ENCODE data around the gene OOSP3.
"Not testable (repeated sequence)": the region's sequence is repeated elsewhere in the genome, so short reads cannot be mapped to it uniquely, and the experiment has no call there.

Gene OOSP3

DNA sequence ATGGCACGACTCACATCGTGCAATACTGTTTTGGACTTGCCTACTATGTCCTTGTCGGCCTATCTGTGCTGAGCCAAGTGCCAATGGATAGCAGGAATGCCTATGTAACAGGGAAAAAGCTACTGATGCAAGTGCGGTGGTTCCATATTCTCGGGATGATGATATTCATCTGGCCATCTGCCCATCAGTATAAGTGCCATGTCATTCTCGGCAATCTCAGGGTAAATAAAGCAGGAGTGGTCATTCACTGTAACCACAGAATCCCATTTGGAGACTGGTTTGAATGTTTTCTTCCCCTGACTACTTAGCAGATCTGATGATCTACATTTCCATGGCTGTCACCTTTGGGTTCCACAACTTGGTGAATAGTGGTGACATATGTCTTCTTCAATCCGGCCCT is 20.1 kb downstream of the OOSP3 start:
- H3K9ac ChIP-seq (ENCODE audit: low read length) = no peak overlapping the region
- H2AFZ ChIP-seq (ENCODE audit: low read depth, low read length) = no peak overlapping the region
- no peaks in the 10 kb centered on the region for H4K20me1 ChIP-seq (ENCODE audit: insufficient read depth, low read length)
- H3K27ac ChIP-seq (ENCODE audit: low read length) = no peak overlapping the region
- H3K79me2 ChIP-seq (ENCODE audit: low read length) = no peaks in the 10 kb centered on the region
- no peak overlapping the region for H3K4me3 ChIP-seq (ENCODE audit: low read length)
- no peaks in the 10 kb centered on the region for H3K27me3 ChIP-seq (ENCODE audit: low read depth, low read length)
- H3K4me2 ChIP-seq (ENCODE audit: low read length) = no peak overlapping the region
- H3K36me3 ChIP-seq (replicated peaks; ENCODE audit: low read depth, low read length) = no peaks in the 10 kb centered on the region
- no peaks in the 10 kb centered on the region for H3K4me1 ChIP-seq (ENCODE audit: low read length)
- no peaks in the 10 kb centered on the region for H3K9me3 ChIP-seq (ENCODE audit: insufficient read depth, low read length)
- TF ChIP-seq, protein P1, sequence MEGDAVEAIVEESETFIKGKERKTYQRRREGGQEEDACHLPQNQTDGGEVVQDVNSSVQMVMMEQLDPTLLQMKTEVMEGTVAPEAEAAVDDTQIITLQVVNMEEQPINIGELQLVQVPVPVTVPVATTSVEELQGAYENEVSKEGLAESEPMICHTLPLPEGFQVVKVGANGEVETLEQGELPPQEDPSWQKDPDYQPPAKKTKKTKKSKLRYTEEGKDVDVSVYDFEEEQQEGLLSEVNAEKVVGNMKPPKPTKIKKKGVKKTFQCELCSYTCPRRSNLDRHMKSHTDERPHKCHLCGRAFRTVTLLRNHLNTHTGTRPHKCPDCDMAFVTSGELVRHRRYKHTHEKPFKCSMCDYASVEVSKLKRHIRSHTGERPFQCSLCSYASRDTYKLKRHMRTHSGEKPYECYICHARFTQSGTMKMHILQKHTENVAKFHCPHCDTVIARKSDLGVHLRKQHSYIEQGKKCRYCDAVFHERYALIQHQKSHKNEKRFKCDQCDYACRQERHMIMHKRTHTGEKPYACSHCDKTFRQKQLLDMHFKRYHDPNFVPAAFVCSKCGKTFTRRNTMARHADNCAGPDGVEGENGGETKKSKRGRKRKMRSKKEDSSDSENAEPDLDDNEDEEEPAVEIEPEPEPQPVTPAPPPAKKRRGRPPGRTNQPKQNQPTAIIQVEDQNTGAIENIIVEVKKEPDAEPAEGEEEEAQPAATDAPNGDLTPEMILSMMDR (IDR thresholded peaks at IDR 0.05; ENCODE audit: low read depth, low read length) = no peak
- no peak for TF ChIP-seq EZH2phosphoT487 (IDR thresholded peaks at IDR 0.05; ENCODE audit: low read depth)

GRCh38 chr11:59899532-59899931 is 20.9 kb downstream of the OOSP3 start:
- H2AFZ ChIP-seq (ENCODE audit: low read depth, low read length) = no peak overlapping the region
- H3K27me3 ChIP-seq (ENCODE audit: low read depth, low read length) = no peaks in the 10 kb centered on the region
- H3K9ac ChIP-seq (ENCODE audit: low read length) = no peak overlapping the region
- no peaks in the 10 kb centered on the region for H3K9me3 ChIP-seq (ENCODE audit: insufficient read depth, low read length)
- no peaks in the 10 kb centered on the region for H4K20me1 ChIP-seq (ENCODE audit: insufficient read depth, low read length)
- no peak overlapping the region for H3K27ac ChIP-seq (ENCODE audit: low read length)
- no peak overlapping the region for H3K4me3 ChIP-seq (ENCODE audit: low read length)
- H3K4me1 ChIP-seq (ENCODE audit: low read length) = no peaks in the 10 kb centered on the region
- H3K36me3 ChIP-seq (replicated peaks; ENCODE audit: low read depth, low read length) = no peaks in the 10 kb centered on the region
- H3K4me2 ChIP-seq (ENCODE audit: low read length) = no peak overlapping the region
- TF ChIP-seq, protein P1 (IDR thresholded peaks at IDR 0.05; ENCODE audit: low read depth, low read length) = no peak
- TF ChIP-seq EZH2phosphoT487 (IDR thresholded peaks at IDR 0.05; ENCODE audit: low read depth) = no peak
- H3K79me2 ChIP-seq (ENCODE audit: low read length) = no peaks in the 10 kb centered on the region

DNA sequence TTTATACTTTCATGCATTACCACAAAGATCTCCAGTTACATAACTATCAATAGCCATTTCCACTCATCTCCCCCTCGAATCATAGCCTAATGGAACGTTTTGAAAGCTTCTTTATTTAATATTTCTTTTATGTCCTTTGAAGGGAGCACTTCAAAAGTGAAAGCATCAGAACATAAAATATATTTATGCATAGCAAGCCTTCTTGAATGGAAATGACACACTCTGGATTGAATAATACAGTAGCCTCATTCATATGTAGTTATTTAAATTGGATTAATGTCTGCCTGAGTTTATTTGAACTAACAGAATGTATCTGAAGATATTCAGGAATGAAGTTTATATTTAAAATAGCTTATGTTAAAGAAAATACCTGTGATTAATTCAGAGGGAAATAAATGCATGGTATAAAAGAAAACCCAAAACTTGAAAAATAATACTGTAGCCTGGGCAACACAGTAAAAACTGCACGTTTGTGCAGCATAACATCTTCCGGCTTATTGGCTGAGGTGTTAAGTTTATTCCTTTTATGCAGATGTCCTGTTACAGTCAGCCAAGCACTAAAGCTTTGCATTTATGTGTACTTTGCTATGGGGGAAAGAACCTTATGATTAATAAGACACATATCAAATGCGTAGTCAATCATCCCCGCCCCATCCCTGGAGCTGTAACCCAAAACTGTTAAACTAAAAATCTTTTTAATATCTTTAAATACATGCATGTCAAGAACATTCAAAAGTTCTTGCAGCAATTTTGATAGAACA is 22.0 kb downstream of the OOSP3 start:
- Histone ChIP-seq H3K4me1 (ENCODE audit: low read length) (no peaks in the 10 kb centered on the region), H3K27me3 (ENCODE audit: low read depth, low read length) (no peaks in the 10 kb centered on the region), H3K4me3 (ENCODE audit: low read length) (no peak overlapping the region), H3K27ac (ENCODE audit: low read length) (no peak overlapping the region), H3K9ac (ENCODE audit: low read length) (no peak overlapping the region), H3K9me3 (ENCODE audit: insufficient read depth, low read length) (no peaks in the 10 kb centered on the region), H3K4me2 (ENCODE audit: low read length) (no peak overlapping the region), H3K79me2 (ENCODE audit: low read length) (no peaks in the 10 kb centered on the region), H2AFZ (ENCODE audit: low read depth, low read length) (no peak overlapping the region), H4K20me1 (ENCODE audit: insufficient read depth, low read length) (no peaks in the 10 kb centered on the region), H3K36me3 (replicated peaks; ENCODE audit: low read depth, low read length) (no peaks in the 10 kb centered on the region)
- TF ChIP-seq, protein P1 (IDR thresholded peaks at IDR 0.05; ENCODE audit: low read depth, low read length) = no peak
- TF ChIP-seq EZH2phosphoT487 (IDR thresholded peaks at IDR 0.05; ENCODE audit: low read depth) = no peak

- no peak overlapping the region for H3K9ac ChIP-seq (ENCODE audit: low read length)
- no peak overlapping the region for H3K4me2 ChIP-seq (ENCODE audit: low read length)
These were observed 22.7 kb downstream of the OOSP3 start for GRCh38 chr11:59901306-59901705.

DNA sequence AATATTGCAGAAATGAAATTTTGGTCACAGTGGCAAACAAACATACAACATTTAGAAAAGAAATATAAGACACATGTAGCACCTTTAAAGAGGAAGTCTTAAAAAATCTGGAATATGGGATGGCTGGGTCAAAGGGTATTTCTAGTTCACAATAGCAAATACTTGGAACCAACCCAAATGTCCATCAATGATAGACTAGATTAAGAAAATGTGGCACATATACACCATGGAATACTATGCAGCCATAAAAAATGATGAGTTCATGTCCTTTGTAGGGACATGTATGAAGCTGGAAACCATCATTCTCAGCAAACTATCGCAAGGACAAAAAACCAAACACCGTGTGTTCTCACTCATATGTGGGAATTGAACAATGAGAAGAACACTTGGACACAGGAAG is 25.0 kb downstream of the OOSP3 start:
- not testable (repeated sequence) for H3K4me3 ChIP-seq (ENCODE audit: low read length); H3K27me3 ChIP-seq (ENCODE audit: low read depth, low read length); H3K79me2 ChIP-seq (ENCODE audit: low read length); H2AFZ ChIP-seq (ENCODE audit: low read depth, low read length); H3K9ac ChIP-seq (ENCODE audit: low read length); H3K9me3 ChIP-seq (ENCODE audit: insufficient read depth, low read length); H3K27ac ChIP-seq (ENCODE audit: low read length); H4K20me1 ChIP-seq (ENCODE audit: insufficient read depth, low read length); H3K4me2 ChIP-seq (ENCODE audit: low read length); H3K36me3 ChIP-seq (replicated peaks; ENCODE audit: low read depth, low read length); H3K4me1 ChIP-seq (ENCODE audit: low read length)

More at GRCh38 chr11:59901306-59901705, 22.7 kb downstream of the OOSP3 start:
- Histone ChIP-seq H2AFZ (ENCODE audit: low read depth, low read length) (no peak overlapping the region), H3K27me3 (ENCODE audit: low read depth, low read length) (no peaks in the 10 kb centered on the region), H3K4me1 (ENCODE audit: low read length) (no peaks in the 10 kb centered on the region), H3K36me3 (replicated peaks; ENCODE audit: low read depth, low read length) (no peaks in the 10 kb centered on the region), H3K9me3 (ENCODE audit: insufficient read depth, low read length) (no peaks in the 10 kb centered on the region), H4K20me1 (ENCODE audit: insufficient read depth, low read length) (no peaks in the 10 kb centered on the region), H3K79me2 (ENCODE audit: low read length) (no peaks in the 10 kb centered on the region), H3K27ac (ENCODE audit: low read length) (no peak overlapping the region), H3K4me3 (ENCODE audit: low read length) (no peak overlapping the region)
- no peak for TF ChIP-seq EZH2phosphoT487 (IDR thresholded peaks at IDR 0.05; ENCODE audit: low read depth)
- TF ChIP-seq, protein P1 (IDR thresholded peaks at IDR 0.05; ENCODE audit: low read depth, low read length) = no peak

Data from OCI-LY3 (cell line).